KOPT-K1 (cell line): Measurements from ENCODE around the gene YPEL1.
A peak's percentile ranks its signal among the peaks of the same experiment; 100 is the strongest.
"Not testable (repeated sequence)": the region's sequence is repeated elsewhere in the genome, so short reads cannot be mapped to it uniquely, and the experiment has no call there.

Source experiments
- H3K27ac ChIP-seq: fragments of 200-600 bp; sonication (generic); 2 replicates; pipeline ENCODE4 v1.5.1; 2016; ENCODE audit warnings: antibody characterized with exemption, mild to moderate bottlenecking, low read depth, low read length; ENCODE audit not compliant: poor library complexity, severe bottlenecking
- H3K36me3 ChIP-seq: fragments of 200-600 bp; sonication (generic); 2 replicates; pipeline ENCODE4 v1.5.1; 2017; ENCODE audit warnings: antibody characterized with exemption, mild to moderate bottlenecking, low read length, moderate library complexity; ENCODE audit not compliant: insufficient read depth
- H3K9me3 ChIP-seq: fragments of 200-600 bp; sonication (generic); 2 replicates; pipeline ENCODE4 v1.5.1; 2017; ENCODE audit warnings: antibody characterized with exemption, low read length, mild to moderate bottlenecking; ENCODE audit not compliant: insufficient read depth, poor library complexity, severe bottlenecking

YPEL1 gene

DNA sequence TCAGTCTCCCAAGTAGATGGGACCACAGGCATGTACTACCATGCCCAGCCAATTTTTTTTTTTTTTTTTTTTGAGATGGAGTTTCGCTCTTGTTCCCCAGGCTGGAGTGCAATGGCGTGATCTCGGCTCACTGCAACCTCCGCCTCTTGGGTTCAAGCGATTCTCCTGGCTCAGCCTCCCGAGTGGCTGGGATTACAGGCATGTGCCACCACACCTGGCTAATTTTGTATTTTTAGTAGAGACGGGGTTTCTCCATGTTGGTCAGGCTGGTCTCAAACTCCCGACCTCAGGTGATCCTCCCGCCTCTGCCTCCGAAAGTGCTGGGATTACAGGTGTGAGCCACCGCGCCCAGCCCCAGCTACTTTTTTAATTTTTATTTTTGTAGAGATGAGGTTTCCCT, 56.8 kb downstream of the YPEL1 start:
- not testable (repeated sequence) for H3K27ac ChIP-seq, H3K9me3 ChIP-seq
- H3K36me3 ChIP-seq, result peaks cover 59% of the 10 kb centered on the region

DNA sequence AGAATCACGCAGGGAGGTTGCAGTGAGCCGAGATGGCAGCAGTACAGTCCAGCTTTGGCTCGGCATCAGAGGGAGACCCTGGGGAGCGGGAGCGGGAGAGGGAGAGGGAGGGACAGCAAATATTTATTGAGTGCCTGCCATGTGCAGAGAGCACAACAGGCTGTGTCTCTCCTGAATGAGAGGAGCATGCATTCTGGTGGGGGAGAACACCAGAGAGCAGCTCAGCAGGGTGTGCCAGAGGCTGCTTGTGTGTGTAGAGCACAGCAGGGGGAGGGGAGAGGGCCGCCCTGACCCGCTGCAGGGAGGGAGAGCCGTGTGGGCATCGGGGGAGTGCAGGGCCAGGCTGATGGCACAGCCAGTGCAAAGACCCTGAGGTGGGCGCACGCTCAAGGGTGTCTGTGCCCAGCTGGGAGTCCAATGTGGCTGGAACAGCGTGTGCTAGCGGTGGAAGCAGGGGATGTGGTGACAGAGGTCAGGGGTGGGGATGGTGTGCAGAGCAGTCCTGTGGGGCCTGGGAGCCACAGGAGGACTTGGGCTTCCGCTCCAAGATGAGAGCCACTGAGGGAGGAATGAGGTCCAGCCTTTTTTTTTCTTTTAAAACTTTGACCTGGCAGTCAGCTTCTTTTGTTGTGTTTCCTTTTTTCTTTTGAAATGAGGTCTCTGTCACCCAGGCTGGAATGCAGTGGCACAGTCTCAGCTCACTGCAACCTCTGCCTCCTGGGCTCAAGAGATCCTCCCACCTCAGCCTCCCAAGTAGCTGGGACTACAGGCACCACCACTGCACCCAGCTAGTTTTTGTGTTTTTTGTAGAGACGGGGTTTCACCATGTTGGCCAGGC, 57.8 kb downstream of the YPEL1 start:
- peaks cover 61% of the 10 kb centered on the region for H3K36me3 ChIP-seq
- H3K9me3 ChIP-seq, result no peaks in the 10 kb centered on the region
- H3K27ac ChIP-seq, result no peak overlapping the region

DNA sequence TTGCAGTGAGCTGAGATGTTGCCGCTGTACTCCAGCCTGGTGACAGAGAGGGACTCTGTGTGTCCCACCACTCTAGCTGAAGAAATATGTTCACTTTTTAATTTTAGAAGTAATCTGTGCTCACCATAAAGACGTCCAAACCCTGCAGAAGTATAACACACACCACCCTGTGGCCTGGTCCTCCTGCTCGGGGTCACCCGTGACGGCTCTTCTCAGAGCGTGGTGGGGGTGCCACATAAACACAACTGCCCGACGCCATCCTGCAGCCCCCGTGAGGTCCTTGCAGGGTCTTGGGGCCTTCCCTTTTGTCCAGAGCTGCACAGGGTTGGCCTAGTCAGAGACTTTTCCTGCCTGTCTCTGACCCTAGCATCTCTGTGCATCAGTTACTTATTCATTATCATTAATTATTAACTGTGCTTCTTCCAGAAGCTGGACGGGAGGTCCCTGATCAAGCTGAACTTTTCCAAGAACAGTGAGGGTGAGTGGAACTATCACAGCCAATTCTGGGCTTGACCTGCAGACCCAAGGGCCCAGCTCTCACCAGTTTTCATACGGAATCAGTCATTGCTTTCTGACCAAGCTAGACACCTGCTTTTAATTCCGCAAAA, 60.9 kb downstream of the YPEL1 start:
- H3K27ac ChIP-seq, result no peak overlapping the region
- peaks cover 70% of the 10 kb centered on the region for H3K36me3 ChIP-seq
- H3K9me3 ChIP-seq, result no peaks in the 10 kb centered on the region

DNA sequence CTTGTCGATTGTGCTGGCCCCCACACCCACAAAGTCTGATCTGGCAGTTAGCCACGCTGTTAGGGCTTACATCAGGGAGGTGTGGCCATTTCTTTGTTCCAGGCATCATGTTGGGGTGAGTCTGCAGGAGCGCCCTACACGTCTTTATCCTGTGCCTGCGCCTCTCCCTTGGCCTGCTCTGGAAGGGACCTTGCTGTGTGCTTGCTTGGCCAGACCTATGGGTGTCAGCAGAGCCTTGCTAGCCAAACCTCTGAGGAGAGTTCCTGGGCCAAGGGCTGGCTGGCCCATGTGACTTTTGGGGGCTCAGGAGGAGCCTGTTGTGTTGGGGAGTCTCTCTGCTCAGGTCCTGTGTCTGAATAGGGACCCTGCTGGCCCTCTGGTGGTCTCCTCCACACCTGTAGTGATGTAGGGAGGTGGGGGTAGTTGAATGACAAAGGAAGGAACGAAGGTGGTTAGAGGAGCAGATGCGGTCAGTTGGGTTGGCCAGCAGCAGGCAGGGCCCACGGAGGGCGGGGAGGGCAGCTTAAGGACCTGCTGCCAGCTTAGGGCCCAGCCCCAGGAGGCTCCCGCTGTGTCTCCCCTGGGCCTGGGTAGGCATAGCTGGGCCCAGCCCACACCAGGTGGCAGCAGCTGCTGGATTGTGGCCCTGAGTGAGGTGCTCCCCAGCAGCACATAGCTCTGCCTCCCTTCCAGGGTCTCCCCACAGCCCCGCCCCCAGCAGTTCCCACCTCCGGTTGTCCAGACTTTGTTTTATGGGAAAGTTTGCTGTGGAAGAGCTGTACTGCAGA, 61.9 kb downstream of the YPEL1 start:
- no peak overlapping the region for H3K27ac ChIP-seq
- H3K36me3 ChIP-seq, result peaks cover 72% of the 10 kb centered on the region
- no peaks in the 10 kb centered on the region for H3K9me3 ChIP-seq

DNA sequence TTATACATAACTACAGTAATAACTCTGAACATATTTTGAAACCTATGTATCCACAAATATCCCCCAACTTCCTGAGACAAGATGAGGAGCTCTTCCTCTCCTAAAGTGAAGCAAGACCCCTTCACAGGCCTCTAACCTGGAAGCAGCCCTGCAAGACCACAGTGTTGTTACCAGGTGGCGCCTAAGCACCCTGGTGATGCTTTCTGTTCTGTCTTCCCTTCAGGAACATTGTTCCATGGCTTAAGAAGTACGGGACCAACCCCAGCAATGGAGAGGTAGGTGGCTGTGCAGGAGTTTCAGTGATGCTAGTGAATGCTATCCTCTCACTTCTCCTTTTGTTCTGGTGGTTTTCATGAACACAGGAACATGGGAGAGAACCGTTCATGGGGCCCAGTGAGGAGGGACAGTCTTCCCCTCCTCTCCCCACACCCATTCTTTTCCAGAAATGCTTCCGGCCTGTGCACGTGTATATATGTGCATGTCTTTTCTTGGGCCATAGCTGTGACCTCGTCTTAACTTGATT, 63.4 kb downstream of the YPEL1 start:
- Histone ChIP-seq H3K9me3 (no peaks in the 10 kb centered on the region), H3K36me3 (peaks cover 67% of the 10 kb centered on the region), H3K27ac (no peak overlapping the region)

DNA sequence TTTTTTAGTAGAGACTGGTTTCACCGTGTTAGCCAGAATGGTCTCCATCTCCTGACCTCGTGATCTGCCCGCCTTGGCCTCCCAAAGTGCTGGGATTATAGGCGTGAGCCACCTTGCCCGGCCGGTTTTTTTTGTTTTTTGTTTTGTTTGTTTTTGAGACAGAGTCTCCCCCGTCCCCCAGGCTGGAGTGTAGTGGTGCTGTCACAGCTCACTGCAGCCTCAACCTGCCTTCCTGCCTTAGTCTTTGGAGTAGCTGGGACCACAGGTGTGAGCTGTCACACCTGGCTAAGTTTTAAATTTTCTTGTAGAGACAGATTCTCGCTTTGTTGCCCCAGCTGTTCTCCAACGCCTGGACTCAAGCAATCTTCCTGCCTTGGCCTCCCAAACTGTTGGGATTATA, 66.6 kb downstream of the YPEL1 start:
- Histone ChIP-seq H3K9me3 (no peaks in the 10 kb centered on the region), H3K36me3 (peaks cover 45% of the 10 kb centered on the region), H3K27ac (no peak overlapping the region)

DNA sequence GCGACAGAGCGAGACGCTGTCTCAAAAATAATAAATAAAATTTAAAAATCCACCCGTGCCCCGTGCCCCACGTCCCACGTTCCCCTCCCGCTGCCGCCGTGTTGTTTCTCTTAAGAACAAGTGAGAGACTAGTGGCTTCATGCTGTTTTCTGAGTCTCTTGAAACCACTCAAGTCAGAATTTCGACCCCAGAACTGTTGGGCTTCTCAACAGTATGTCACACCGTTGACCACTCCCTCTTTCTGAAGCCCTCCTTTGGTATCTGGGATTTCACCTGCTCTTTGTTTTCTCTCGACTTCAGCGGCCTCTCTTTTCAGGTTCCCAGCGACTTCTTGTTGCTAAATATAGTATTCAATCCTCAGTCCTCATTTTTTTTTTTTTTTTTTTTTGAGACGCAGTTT, 68.8 kb downstream of the YPEL1 start:
- Histone ChIP-seq H3K36me3 (peaks cover 23% of the 10 kb centered on the region), H3K9me3 (no peaks in the 10 kb centered on the region), H3K27ac (no peak overlapping the region)

DNA sequence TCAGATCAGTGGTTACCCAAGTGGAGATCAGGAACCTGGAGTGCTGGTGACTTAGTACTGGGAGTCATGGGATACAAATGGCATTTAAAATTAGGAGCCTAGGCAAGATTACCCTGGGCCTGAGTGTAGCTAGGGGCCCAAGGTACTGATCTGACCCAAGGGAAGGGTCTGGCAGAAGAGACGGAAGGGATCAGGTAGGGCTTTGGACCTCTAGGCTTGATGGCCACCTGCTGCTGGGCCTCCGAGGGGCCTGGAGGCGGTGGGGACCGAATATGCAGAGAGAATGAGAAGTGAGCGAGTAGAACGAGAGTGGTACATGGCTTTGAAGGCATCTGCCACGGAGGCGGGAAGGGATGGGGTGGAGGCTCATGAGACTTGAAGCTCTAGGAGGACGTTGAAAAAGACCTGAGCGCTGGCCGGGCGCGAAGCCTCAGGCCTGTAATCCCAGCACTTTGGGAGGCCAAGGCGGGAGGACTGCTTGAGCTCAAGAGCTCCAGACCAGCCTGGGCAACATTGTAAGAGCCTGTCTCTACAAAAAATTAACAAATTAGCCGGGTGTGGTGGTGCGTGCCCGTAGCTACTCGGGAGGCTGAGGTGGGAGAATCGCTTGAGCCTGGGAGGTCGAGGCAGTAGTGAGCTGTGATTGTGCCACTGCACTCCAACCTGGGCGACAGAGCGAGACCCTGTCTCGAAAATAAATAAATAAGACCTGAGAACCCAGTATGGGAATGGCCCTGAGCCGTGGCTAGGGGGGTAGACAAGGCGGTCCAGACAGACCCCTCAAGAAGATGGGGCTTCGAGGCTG, 70.3 kb downstream of the YPEL1 start:
- Histone ChIP-seq H3K27ac (peak overlapping the region; percentile 74), H3K9me3 (no peaks in the 10 kb centered on the region), H3K36me3 (peaks cover 7% of the 10 kb centered on the region)

DNA sequence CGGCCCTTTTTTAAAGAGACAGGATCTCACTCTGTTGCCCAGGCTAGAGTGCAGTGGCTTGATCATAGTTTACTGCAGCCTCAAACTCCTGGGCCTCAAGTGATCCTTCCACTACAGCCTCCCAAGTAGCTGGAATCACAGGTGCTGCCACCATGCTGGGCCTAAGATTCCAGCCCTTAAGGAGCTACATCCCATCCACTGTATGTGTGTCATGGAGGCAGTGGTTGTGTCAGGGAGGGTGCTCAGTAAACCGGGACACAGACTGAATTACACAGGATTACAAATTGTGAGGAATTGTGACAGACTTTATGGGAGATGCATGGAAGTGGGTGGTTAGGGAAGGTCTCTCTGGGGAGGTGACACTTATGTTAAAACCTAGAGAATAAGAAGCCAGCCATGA, 71.9 kb downstream of the YPEL1 start:
- Histone ChIP-seq H3K9me3 (no peaks in the 10 kb centered on the region), H3K27ac (no peak overlapping the region), H3K36me3 (no peaks in the 10 kb centered on the region)

DNA sequence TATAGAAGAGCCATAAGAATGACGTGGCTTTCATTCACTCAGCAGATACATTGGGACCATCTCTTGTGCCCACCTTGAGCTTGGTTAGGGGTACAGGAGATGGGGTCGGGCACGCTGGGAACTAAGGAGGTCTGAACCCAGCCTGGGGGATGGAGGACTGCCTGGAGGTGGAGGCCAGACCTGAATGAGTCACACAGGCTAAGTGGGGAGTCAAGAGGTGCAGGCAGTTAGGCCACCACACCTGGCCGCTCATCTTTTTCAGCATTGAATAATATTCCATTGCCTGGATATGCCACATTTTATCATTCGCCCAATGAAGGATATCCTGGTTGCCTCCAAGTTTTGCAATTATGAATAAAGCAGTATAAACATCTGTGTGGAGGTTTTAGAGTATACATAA, 73.6 kb downstream of the YPEL1 start:
- no peaks in the 10 kb centered on the region for H3K9me3 ChIP-seq
- no peaks in the 10 kb centered on the region for H3K36me3 ChIP-seq
- no peak overlapping the region for H3K27ac ChIP-seq

DNA sequence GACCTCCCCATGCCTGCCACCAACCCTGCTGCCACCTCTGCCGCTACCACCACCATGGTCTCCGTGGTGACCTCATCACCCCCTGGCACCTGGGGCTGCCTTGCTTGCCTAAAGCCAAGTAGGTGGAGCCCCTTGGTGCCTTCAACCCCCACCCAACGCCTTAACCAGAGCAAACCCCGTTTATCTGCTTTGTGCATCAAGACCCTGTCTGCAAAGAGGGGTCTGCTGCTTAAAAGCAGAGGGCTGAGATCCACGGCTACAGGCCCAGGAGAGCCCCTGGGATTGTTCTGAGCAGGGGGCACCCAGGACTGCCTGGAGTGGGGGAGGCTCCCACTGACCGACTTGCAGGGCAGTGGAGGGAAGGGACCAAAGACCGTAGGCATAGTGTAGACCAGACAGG, 74.7 kb downstream of the YPEL1 start:
- no peak overlapping the region for H3K27ac ChIP-seq
- no peaks in the 10 kb centered on the region for H3K9me3 ChIP-seq
- no peaks in the 10 kb centered on the region for H3K36me3 ChIP-seq

DNA sequence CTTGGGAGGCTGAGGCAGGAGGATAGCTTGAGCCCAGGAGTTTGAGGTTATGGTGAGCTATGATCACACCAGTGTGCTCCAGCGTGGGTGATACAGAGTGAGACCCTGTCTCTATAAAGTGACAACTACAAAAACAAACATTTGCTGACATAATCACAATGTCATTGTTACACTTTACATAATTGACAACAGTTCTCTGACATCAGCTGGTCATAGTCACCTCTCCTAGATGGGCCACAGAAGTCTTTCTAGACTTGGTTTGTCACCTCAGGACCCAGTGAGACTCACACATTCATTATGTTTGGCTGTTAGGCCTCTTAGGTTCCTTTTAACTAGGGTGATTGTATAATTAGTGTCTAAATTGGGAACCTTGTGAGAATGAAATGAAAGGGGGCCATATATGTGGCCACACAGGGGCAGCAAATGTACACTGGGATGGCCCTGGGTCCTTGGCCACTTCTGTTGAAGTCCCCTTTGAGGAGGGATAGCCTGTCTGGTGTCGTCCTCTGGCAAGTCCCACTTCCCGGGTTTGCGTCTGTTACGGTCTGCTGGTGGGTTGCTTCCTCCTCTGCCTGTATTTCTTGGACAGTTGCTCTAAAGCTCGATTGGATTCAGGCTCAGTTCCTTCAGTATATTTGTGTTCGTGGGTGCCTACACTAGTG, 75.6 kb downstream of the YPEL1 start:
- Histone ChIP-seq H3K36me3 (peaks cover under 1% of the 10 kb centered on the region; the same call in 1 of the 2 replicates), H3K27ac (no peak overlapping the region)

DNA sequence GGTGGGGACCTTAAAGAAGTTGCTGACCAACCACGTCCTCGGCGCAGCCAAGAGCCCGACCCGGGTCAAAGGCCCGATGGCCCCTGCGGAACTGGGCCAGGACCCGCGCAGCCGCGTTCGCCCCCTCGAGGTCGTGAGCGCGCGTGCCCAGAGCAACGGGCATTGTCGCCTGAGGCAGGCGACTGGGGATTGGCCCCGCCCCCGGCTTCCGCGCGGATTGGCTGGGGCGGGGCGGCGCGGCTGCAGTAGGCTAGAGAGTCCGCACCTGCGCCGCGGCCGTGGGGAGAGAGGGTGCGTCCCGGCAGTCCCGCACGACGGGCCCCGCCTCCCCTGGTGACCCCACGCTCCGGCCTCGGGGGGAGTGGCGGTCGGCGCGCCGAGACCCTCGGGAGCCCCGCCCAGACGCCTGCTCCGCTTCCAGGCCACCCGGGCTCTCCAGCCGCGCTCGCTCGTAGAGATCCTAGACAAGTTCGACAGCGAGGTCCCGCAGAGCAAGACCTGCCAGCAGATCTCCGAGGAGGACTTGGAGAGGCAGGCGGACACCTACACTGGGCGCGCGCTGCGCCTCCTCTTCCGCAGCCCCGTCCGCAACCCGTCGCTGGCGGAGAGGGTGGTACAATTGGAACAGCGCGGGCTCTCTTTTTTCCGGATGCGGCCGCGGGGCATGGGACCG, 78.1 kb downstream of the YPEL1 start:
- H3K36me3 ChIP-seq, result peaks cover 19% of the 10 kb centered on the region
- H3K9me3 ChIP-seq, result no peaks in the 10 kb centered on the region
- H3K27ac ChIP-seq, result peak overlapping the region; percentile 83

More for the DNA sequence above, 75.6 kb downstream of the YPEL1 start:
- H3K9me3 ChIP-seq, result no peaks in the 10 kb centered on the region

DNA sequence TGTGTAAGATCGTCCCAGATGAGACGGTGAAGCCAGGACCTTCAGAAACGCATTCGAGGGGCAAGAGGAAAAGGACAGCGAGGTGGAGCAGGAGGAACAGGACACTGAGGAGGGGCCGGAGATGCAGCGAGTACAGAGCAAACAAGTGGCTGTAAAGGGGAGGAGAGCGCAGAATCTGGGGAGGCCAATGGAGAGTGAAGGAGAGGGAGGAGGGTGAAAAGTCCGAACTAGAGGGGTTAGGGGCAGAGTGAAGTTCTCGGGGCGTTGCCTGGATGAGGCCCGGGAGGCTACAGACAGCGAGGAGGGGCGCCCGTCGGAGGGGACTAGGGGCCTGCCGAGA, 78.6 kb downstream of the YPEL1 start:
- Histone ChIP-seq H3K36me3 (peaks cover 19% of the 10 kb centered on the region), H3K27ac (peak overlapping the region; percentile 83), H3K9me3 (no peaks in the 10 kb centered on the region)
